H1 (cell line): Measurements from ENCODE around the gene COA1. TPM values are rescaled to one million over a fixed set of nuclear protein-coding genes. Genes with fewer than 3 reads are reported as not detected.

Experiments used
- CTCF ChIA-PET: fragments of 300-600 bp; sonication (Branson Sonifier 250); formaldehyde crosslinking; loops from one replicate; lab custom pipeline; 2021; ENCODE audit not compliant: partially characterized antibody; lab: Charles Lee
- POLR2A ChIA-PET: fragments of 300-600 bp; sonication (Branson Sonifier 250); formaldehyde crosslinking; loops from one replicate; lab custom pipeline; 2021; ENCODE audit warnings: inconsistent platforms; ENCODE audit not compliant: partially characterized antibody; lab: Charles Lee
- DNase-seq, 2 experiments: peaks; one replicate each; pipeline versions ENCODE4 v3.0.0 to v3.0.0-alpha.2; 2010 to 2022; ENCODE audit warnings: low spot score in 2 of 2, low read depth in 1 of 2, mixed read lengths in 1 of 2
- FAIRE-seq: peaks from 2 replicates; lab custom pipeline; 2011; peaks lifted over from hg19 to GRCh38; lab: Jason Lieb, UNC
- H2AFZ ChIP-seq: 2 replicates; pipeline ENCODE4 v1.8.1; 2012; ENCODE audit warnings: low read length, inconsistent platforms
- H2AK5ac ChIP-seq: 2 replicates; pipeline ENCODE4 v1.6.1; 2013; ENCODE audit warnings: low read depth, low read length
- H2BK120ac ChIP-seq: replicated peaks from 2 replicates; pipeline ENCODE3; 2013; ENCODE audit warnings: low read depth, low read length, inconsistent platforms
- H2BK12ac ChIP-seq: 2 replicates; pipeline ENCODE4 v1.6.1; 2013; ENCODE audit warnings: low read depth, low read length
- H2BK15ac ChIP-seq: 2 replicates; pipeline ENCODE4 v1.6.1; 2013; ENCODE audit warnings: low read length
- H2BK20ac ChIP-seq: 2 replicates; pipeline ENCODE4 v1.6.1; 2013; ENCODE audit warnings: low read length
- H2BK5ac ChIP-seq: 2 replicates; pipeline ENCODE4 v1.6.1; 2013; ENCODE audit warnings: low read depth, low read length
- H3K14ac ChIP-seq: 2 replicates; pipeline ENCODE4 v1.6.1; 2013; ENCODE audit warnings: inconsistent platforms; ENCODE audit not compliant: insufficient read length
- H3K18ac ChIP-seq: 2 replicates; pipeline ENCODE4 v1.6.1; 2013; ENCODE audit warnings: low read length; ENCODE audit errors: extremely low read depth
- H3K23ac ChIP-seq: 2 replicates; pipeline ENCODE4 v1.6.1; 2013; ENCODE audit warnings: inconsistent platforms; ENCODE audit not compliant: insufficient read length
- H3K23me2 ChIP-seq: 2 replicates; pipeline ENCODE4 v1.6.1; 2013; ENCODE audit warnings: low read depth, low read length
- H3K27ac ChIP-seq: 2 replicates; pipeline ENCODE4 v1.6.1; 2011; ENCODE audit warnings: low read depth, low read length, inconsistent platforms
- H3K27me3 ChIP-seq, 4 experiments: replicated peaks in 1 of 4; 1 replicate in 1 of 4; 2 replicates in 3 of 4; pipeline versions ENCODE4 v1.6.1 to v1.8.1; 2011 to 2013; ENCODE audit warnings: low read length in 3 of 4, mild to moderate bottlenecking in 3 of 4, inconsistent platforms in 2 of 4, mixed read lengths in 2 of 4, moderate library complexity in 1 of 4; ENCODE audit not compliant: control insufficient read depth in 3 of 4, insufficient read depth in 3 of 4; ENCODE audit errors: extremely low read depth in 1 of 4
- H3K36me3 ChIP-seq, 4 experiments: 2 replicates each; pipeline versions ENCODE4 v1.6.1 to v1.8.1; 2011 to 2013; ENCODE audit warnings: mild to moderate bottlenecking in 4 of 4, low read length in 3 of 4, moderate library complexity in 2 of 4, control low read depth in 1 of 4, inconsistent platforms in 1 of 4; ENCODE audit not compliant: insufficient read depth in 4 of 4, control insufficient read depth in 2 of 4
- H3K4ac ChIP-seq: replicated peaks from 2 replicates; pipeline ENCODE3; 2013; ENCODE audit warnings: low read length, low read depth, mixed read lengths, inconsistent platforms; ENCODE audit not compliant: insufficient read length
- H3K4me1 ChIP-seq, 4 experiments: replicated peaks in 1 of 4; 1 replicate in 1 of 4; 2 replicates in 3 of 4; pipeline versions ENCODE4 v1.6.1 to v1.8.1; 2011 to 2013; ENCODE audit warnings: low read length in 3 of 4, inconsistent platforms in 2 of 4, mixed read lengths in 1 of 4; ENCODE audit not compliant: insufficient read depth in 4 of 4, control insufficient read depth in 3 of 4
- H3K4me2 ChIP-seq, 2 experiments: 2 replicates each; pipeline versions ENCODE4 v1.6.1 to v1.8.1; 2011 to 2013; ENCODE audit warnings: low read depth in 2 of 2, low read length in 2 of 2, control low read depth in 1 of 2, inconsistent platforms in 1 of 2, mild to moderate bottlenecking in 1 of 2; ENCODE audit not compliant: insufficient read depth in 1 of 2
- H3K4me3 ChIP-seq, 4 experiments: fragments of 200-600, 300-600 bp in 1 of 4; sonication (generic), shearing (Covaris generic), sonication (Bioruptor Twin) in 1 of 4; 2 replicates each; pipeline versions ENCODE4 v1.5.1 to v1.8.1; 2011 to 2016; ENCODE audit warnings: low read length in 4 of 4, low read depth in 3 of 4, control low read depth in 2 of 4, inconsistent platforms in 2 of 4, mild to moderate bottlenecking in 2 of 4, mixed read lengths in 1 of 4, moderate library complexity in 1 of 4; ENCODE audit not compliant: insufficient read depth in 2 of 4; ENCODE audit errors: extremely low read depth in 1 of 4
- H3K56ac ChIP-seq: replicated peaks from 2 replicates; pipeline ENCODE3; 2013; ENCODE audit warnings: low read depth, mild to moderate bottlenecking, mixed read lengths, low read length, inconsistent platforms; ENCODE audit not compliant: insufficient read length
- H3K79me1 ChIP-seq: 2 replicates; pipeline ENCODE4 v1.6.1; 2013; ENCODE audit warnings: low read depth, low read length, control low read depth
- H3K79me2 ChIP-seq, 2 experiments: 2 replicates each; pipeline versions ENCODE4 v1.6.1 to v1.8.1; 2012 to 2013; ENCODE audit warnings: low read length in 2 of 2, mild to moderate bottlenecking in 2 of 2, inconsistent platforms in 1 of 2; ENCODE audit not compliant: insufficient read depth in 2 of 2, control insufficient read depth in 1 of 2
- H3K9ac ChIP-seq, 4 experiments: replicated peaks in 1 of 4; 1 replicate in 1 of 4; 2 replicates in 3 of 4; pipeline versions ENCODE4 v1.6.1 to v1.8.1; 2011 to 2013; ENCODE audit warnings: low read depth in 3 of 4, low read length in 3 of 4, control low read depth in 2 of 4, mild to moderate bottlenecking in 2 of 4, moderate library complexity in 2 of 4, inconsistent platforms in 1 of 4; ENCODE audit errors: extremely low read depth in 1 of 4
- H3K9me3 ChIP-seq, 2 experiments: 2 replicates each; pipeline versions ENCODE4 v1.6.1 to v1.8.1; 2012 to 2013; ENCODE audit warnings: mild to moderate bottlenecking in 2 of 2, moderate library complexity in 2 of 2, control low read depth in 1 of 2, inconsistent platforms in 1 of 2, low read depth in 1 of 2, low read length in 1 of 2, mixed read lengths in 1 of 2; ENCODE audit not compliant: insufficient read depth in 2 of 2
- H4K20me1 ChIP-seq, 2 experiments: replicated peaks in 1 of 2; 2 replicates each; pipeline versions ENCODE3 to v1.8.1; 2011 to 2013; ENCODE audit warnings: inconsistent platforms in 2 of 2, low read length in 2 of 2, mild to moderate bottlenecking in 1 of 2; ENCODE audit not compliant: insufficient read depth in 2 of 2, control insufficient read depth in 1 of 2
- H4K5ac ChIP-seq: 2 replicates; pipeline ENCODE4 v1.6.1; 2013; ENCODE audit warnings: low read length, low read depth, mixed read lengths, inconsistent platforms; ENCODE audit not compliant: insufficient read length
- H4K8ac ChIP-seq: 2 replicates; pipeline ENCODE4 v1.8.0; 2013; ENCODE audit warnings: mild to moderate bottlenecking, moderate library complexity, low read length, inconsistent platforms; ENCODE audit not compliant: insufficient read depth; ENCODE audit errors: extremely low read depth
- H4K91ac ChIP-seq: replicated peaks from 2 replicates; pipeline ENCODE3; 2013; ENCODE audit warnings: low read length, mixed read lengths, inconsistent platforms; ENCODE audit not compliant: insufficient read length
- BACH1 ChIP-seq: IDR thresholded peaks from 2 replicates; pipeline ENCODE4 v1.6.1; 2012; ENCODE audit warnings: low read length, improper control_type of control experiment
- CEBPB ChIP-seq: IDR thresholded peaks from 2 replicates; pipeline ENCODE4 v1.6.1; 2012; ENCODE audit warnings: low read depth, low read length
- FOSL1 ChIP-seq: IDR thresholded peaks from 2 replicates; pipeline ENCODE4 v1.6.1; 2011; ENCODE audit warnings: mild to moderate bottlenecking, low read depth, low read length, moderate library complexity; ENCODE audit not compliant: insufficient read depth
- GABPA ChIP-seq: IDR thresholded peaks from 2 replicates; pipeline ENCODE4 v1.6.1; 2011; ENCODE audit warnings: mild to moderate bottlenecking, low read length, moderate library complexity, borderline replicate concordance; ENCODE audit not compliant: insufficient read depth
- HDAC2 ChIP-seq, 2 experiments: fragments of 300-600 bp in 1 of 2; sonication (generic) in 1 of 2; IDR thresholded peaks; 2 replicates each; pipeline ENCODE4 v1.6.1; 2011 to 2012; ENCODE audit warnings: low read depth in 2 of 2, low read length in 2 of 2, mild to moderate bottlenecking in 2 of 2, moderate library complexity in 2 of 2, borderline replicate concordance in 1 of 2, inconsistent platforms in 1 of 2
- JUND ChIP-seq: IDR thresholded peaks from 2 replicates; pipeline ENCODE4 v1.6.1; 2011; ENCODE audit warnings: mild to moderate bottlenecking, improper control_type of control experiment, low read length
- KDM4A ChIP-seq: IDR thresholded peaks from one replicate; pipeline ENCODE4 v1.7.1; 2012; ENCODE audit warnings: low read depth, mild to moderate bottlenecking, moderate library complexity, low read length, inconsistent platforms; ENCODE audit not compliant: severe bottlenecking
- RFX5 ChIP-seq: IDR thresholded peaks from 2 replicates; pipeline ENCODE4 v1.6.1; 2011; ENCODE audit warnings: low read depth, low read length, improper control_type of control experiment, borderline replicate concordance
- SIN3A ChIP-seq, 2 experiments: IDR thresholded peaks in 1 of 2; conservative IDR thresholded peaks in 1 of 2; 2 replicates each; pipeline ENCODE4 v1.6.1; 2011 to 2012; ENCODE audit warnings: low read length in 2 of 2, improper control_type of control experiment in 1 of 2, low read depth in 1 of 2, mild to moderate bottlenecking in 1 of 2
- SRF ChIP-seq: IDR thresholded peaks from 2 replicates; pipeline ENCODE4 v1.6.1; 2011; ENCODE audit warnings: mild to moderate bottlenecking, low read depth, low read length, moderate library complexity
- TAF7 ChIP-seq: optimal IDR thresholded peaks from 2 replicates; pipeline ENCODE3; 2011; ENCODE audit warnings: low read depth, mild to moderate bottlenecking, inconsistent platforms, low read length, moderate library complexity, borderline replicate concordance
- polyA plus RNA-seq, 7 experiments: library from polyadenylated mRNA; depleted of rRNA in 3 of 7; stranded (reverse) in 5 of 7; unstranded in 2 of 7; fragments of >200 nt in 5 of 7; fragments of 200-250 nt in 2 of 7; gene quantifications; 1 replicate in 5 of 7; 2 replicates in 1 of 7; 4 replicates in 1 of 7; pipeline versions ENCODE4 v1.2.1 to v1.2.3, GENCODE V29; 2011 to 2013; ENCODE audit warnings: missing spikeins in 2 of 7, mixed read lengths in 2 of 7
- total RNA-seq: library from RNA; stranded (reverse); fragmentation: NEBNext Ultra II Directional; extraction: Animal tissue kit (Norgen Biotek cat#: 25700); gene quantifications from 2 replicates; pipeline ENCODE4 v1.2.1, GENCODE V29; 2021
- TF ChIP-seq, protein P1 (sequence below): IDR thresholded peaks from 2 replicates; pipeline ENCODE4 v1.6.1; 2012; ENCODE audit warnings: inconsistent platforms
- TF ChIP-seq, protein P2 (sequence below): IDR thresholded peaks from 2 replicates; pipeline ENCODE4 v1.6.1; 2011; ENCODE audit warnings: low read length, improper control_type of control experiment

Gene COA1
- total and polyA plus RNA-seq, 2 of the 8 experiments (the other 6 are each of a cell fraction or from before 2014, with no cell fraction given), result 98.6 to 143 TPM

DNA sequence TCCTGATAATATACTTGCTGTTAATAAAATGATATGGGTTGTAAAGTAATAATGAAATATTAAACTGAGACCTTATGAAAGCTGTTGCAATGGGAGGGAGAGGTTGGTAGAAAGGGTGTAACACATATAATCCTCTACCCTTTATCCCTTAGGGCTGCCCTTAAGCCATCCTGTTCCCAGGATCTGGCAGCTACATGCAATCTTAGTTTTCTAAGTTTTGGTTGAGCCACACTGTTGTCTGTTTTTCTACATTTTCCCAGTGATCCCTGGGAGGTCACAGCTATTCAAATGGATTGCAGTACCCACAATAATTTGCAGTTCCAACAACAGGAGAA is 6.3 kb downstream of the COA1 start:
- DNase-seq, result no peak
- H2BK12ac ChIP-seq, result no peak overlapping the region
- H4K91ac ChIP-seq, result no peak overlapping the region

More for the DNA sequence above, 6.3 kb downstream of the COA1 start:
- H3K4ac ChIP-seq, result no peak overlapping the region
- H2BK5ac ChIP-seq, result no peak overlapping the region
- H3K36me3 ChIP-seq, result no peaks in the 10 kb centered on the region
- 0 out of 2 replicates have a peak, but pooled peaks cover 4% of the 10 kb centered on the region for H3K79me1 ChIP-seq
- H2BK20ac ChIP-seq, result no peak overlapping the region
- ChIA-PET POLR2A (interaction anchor here (0.8 to 1.6 kb wide), 2 partner anchors 35 to 98 kb away, joined by 3 read pairs; partner anchors contain the start of gene BLVRA), CTCF (interaction anchor here (0.6 to 3.4 kb wide), 7 partner anchors 18 to 245 kb away, joined by 3 to 28 read pairs (median 4); partner anchors contain the start of gene STK17A)
- no peak for FAIRE-seq
- no peak overlapping the region for H2AK5ac ChIP-seq
- H3K4me3 ChIP-seq, result no peak overlapping the region
- H3K18ac ChIP-seq, result no peak overlapping the region
- H3K79me2 ChIP-seq, result peaks cover 33 to 99% of the 10 kb centered on the region in 2 experiments
- 0 out of 7 replicates have a peak, but pooled peaks cover 0 to 2% (median 0%) of the 10 kb centered on the region in 4 experiments for H3K4me1 ChIP-seq
- H3K9ac ChIP-seq, result no peak overlapping the region
- no peak overlapping the region for H4K8ac ChIP-seq
- TF ChIP-seq CEBPB (no peak), SRF (no peak), GABPA (no peak), RFX5 (no peak), KDM4A (no peak), JUND (no peak), BACH1 (no peak), FOSL1 (no peak), HDAC2 (IDR thresholded peaks at IDR 0.05; ENCODE audit: borderline replicate concordance in 1 of 2, low read depth in 2 of 2, low read length in 2 of 2) (no peak), TAF7 (no peak), SIN3A (conservative IDR thresholded peaks at IDR 0.05 in 1 of 2, IDR thresholded peaks at IDR 0.05 in 1 of 2; ENCODE audit: low read depth in 1 of 2, low read length in 2 of 2) (no peak)
- TF ChIP-seq, protein P1, sequence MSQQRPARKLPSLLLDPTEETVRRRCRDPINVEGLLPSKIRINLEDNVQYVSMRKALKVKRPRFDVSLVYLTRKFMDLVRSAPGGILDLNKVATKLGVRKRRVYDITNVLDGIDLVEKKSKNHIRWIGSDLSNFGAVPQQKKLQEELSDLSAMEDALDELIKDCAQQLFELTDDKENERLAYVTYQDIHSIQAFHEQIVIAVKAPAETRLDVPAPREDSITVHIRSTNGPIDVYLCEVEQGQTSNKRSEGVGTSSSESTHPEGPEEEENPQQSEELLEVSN, result no peak
- TF ChIP-seq, protein P2, sequence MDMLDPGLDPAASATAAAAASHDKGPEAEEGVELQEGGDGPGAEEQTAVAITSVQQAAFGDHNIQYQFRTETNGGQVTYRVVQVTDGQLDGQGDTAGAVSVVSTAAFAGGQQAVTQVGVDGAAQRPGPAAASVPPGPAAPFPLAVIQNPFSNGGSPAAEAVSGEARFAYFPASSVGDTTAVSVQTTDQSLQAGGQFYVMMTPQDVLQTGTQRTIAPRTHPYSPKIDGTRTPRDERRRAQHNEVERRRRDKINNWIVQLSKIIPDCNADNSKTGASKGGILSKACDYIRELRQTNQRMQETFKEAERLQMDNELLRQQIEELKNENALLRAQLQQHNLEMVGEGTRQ, result no peak
- TF ChIP-seq, all 59 proteins: peak for 0
- Histone ChIP-seq H3K27me3 (no peaks in the 10 kb centered on the region), H3K14ac (no peak overlapping the region), H3K23ac (no peak overlapping the region), H3K27ac (no peak overlapping the region), H3K23me2 (no peaks in the 10 kb centered on the region), H3K4me2 (no peak overlapping the region), H4K20me1 (peaks cover 4 to 11% of the 10 kb centered on the region in 2 experiments), H2BK15ac (no peak overlapping the region), H3K56ac (no peak overlapping the region), H2BK120ac (no peak overlapping the region), H4K5ac (no peak overlapping the region), H3K9me3 (no peaks in the 10 kb centered on the region), H2AFZ (no peak overlapping the region)
